Mesendoderm (in vitro differentiated cells): Measurements from ENCODE around the gene C11orf58.

Experiments
- DNase-seq: peaks from one replicate; pipeline ENCODE4 v3.0.0; 2013
- H2AK5ac ChIP-seq: 2 replicates; pipeline ENCODE4 v1.6.1; 2013; ENCODE audit warnings: low read length, inconsistent platforms
- H2BK120ac ChIP-seq: 2 replicates; pipeline ENCODE4 v1.6.1; 2013; ENCODE audit warnings: low read depth, mild to moderate bottlenecking, low read length, moderate library complexity, mixed read lengths
- H2BK15ac ChIP-seq: replicated peaks from 2 replicates; pipeline ENCODE4 v1.6.1; 2013; ENCODE audit warnings: low read depth, mild to moderate bottlenecking, moderate library complexity
- H2BK5ac ChIP-seq: 2 replicates; pipeline ENCODE4 v1.6.1; 2013; ENCODE audit warnings: low read length, inconsistent platforms
- H3K18ac ChIP-seq: 2 replicates; pipeline ENCODE4 v1.6.1; 2013; ENCODE audit warnings: mild to moderate bottlenecking, low read length, mixed read lengths
- H3K23ac ChIP-seq: one replicate; pipeline ENCODE4 v1.6.1; 2013; ENCODE audit warnings: low read length
- H3K27ac ChIP-seq: 2 replicates; pipeline ENCODE4 v1.5.1; 2013; ENCODE audit warnings: low read depth, mild to moderate bottlenecking, inconsistent platforms, low read length, moderate library complexity
- H3K27me3 ChIP-seq: 2 replicates; pipeline ENCODE4 v1.6.1; 2013; ENCODE audit warnings: low read length, control low read depth, mild to moderate bottlenecking, inconsistent platforms; ENCODE audit not compliant: insufficient read depth, poor library complexity
- H3K36me3 ChIP-seq: 2 replicates; pipeline ENCODE4 v1.6.1; 2013; ENCODE audit warnings: low read length, inconsistent platforms; ENCODE audit not compliant: control insufficient read depth, insufficient read depth
- H3K4ac ChIP-seq: one replicate; pipeline ENCODE4 v1.6.1; 2013; ENCODE audit warnings: low read depth, mild to moderate bottlenecking, low read length, moderate library complexity
- H3K4me1 ChIP-seq: 2 replicates; pipeline ENCODE4 v1.6.1; 2013; ENCODE audit warnings: low read depth, low read length, inconsistent platforms; ENCODE audit not compliant: control insufficient read depth
- H3K4me2 ChIP-seq: 2 replicates; pipeline ENCODE4 v1.6.1; 2013; ENCODE audit warnings: low read length
- H3K4me3 ChIP-seq: 2 replicates; pipeline ENCODE4 v1.5.1; 2013; ENCODE audit warnings: mild to moderate bottlenecking, low read length
- H3K56ac ChIP-seq: one replicate; pipeline ENCODE4 v1.6.1; 2013; ENCODE audit warnings: low read length
- H3K79me1 ChIP-seq: 2 replicates; pipeline ENCODE4 v1.6.1; 2013; ENCODE audit warnings: low read length, inconsistent platforms
- H3K79me2 ChIP-seq: 2 replicates; pipeline ENCODE4 v1.6.1; 2013; ENCODE audit warnings: mild to moderate bottlenecking, low read length; ENCODE audit not compliant: control insufficient read depth, insufficient read depth
- H3K9ac ChIP-seq: 2 replicates; pipeline ENCODE4 v1.6.1; 2013; ENCODE audit warnings: low read length, inconsistent platforms
- H4K5ac ChIP-seq: one replicate; pipeline ENCODE4 v1.6.1; 2013; ENCODE audit warnings: low read length
- H4K8ac ChIP-seq: one replicate; pipeline ENCODE4 v1.6.1; 2013; ENCODE audit warnings: low read depth, mild to moderate bottlenecking, control low read depth, low read length, moderate library complexity
- WGBS: extraction: QIAGEN DNeasy Blood & Tissue Kit; methylation state at CpG from one replicate; pipeline ENCODE4 v1.1.7; 2013; ENCODE audit warnings: low lambda C conversion rate, missing lambda C conversion rate; ENCODE audit not compliant: insufficient coverage; ENCODE audit errors: extremely low coverage; 5-methylcytosine and 5-hydroxymethylcytosine counted together

Gene C11orf58

DNA sequence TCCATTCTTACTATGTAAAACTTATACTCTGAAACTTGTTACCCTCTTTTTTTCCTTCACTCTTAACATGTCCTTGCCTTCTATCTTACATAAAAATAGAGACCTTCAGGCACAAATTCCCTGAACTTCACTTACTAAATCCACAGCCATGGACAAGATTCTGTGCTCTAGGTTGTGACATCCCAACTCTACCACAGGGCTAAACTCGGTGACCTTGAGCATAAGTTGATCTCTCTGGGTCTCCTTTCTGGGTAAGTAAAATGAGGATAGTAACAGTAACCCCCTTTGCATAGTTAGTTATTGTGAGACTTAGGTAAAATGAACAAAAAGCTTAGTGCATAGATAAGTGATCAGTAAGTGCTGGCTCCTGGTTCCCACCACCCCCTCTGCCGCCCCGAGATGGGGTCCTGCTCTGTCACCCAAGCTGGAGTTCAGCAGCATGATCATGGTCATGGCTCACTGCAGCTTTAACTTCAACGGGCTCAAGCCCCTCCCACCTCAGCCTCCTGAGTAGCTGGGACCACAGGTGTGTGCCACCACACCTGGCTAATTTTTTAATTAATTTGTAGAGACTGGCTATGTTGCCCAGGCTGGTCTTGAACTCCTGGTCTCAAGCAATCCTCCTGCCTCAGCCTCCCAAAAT lies 20.1 kb downstream of the C11orf58 start:
- H2BK15ac ChIP-seq, result no peak overlapping the region
- H3K79me1 ChIP-seq, result no peaks in the 10 kb centered on the region
- no CpG with 5 or more reads among the region's 4 CpGs for WGBS

GRCh38 chr11:16759857-16760508 lies 21.5 kb downstream of the C11orf58 start:
- no peak overlapping the region for H2BK5ac ChIP-seq
- H3K4me3 ChIP-seq, result no peak overlapping the region
- H3K4me2 ChIP-seq, result no peak overlapping the region
- H3K79me2 ChIP-seq, result no peaks in the 10 kb centered on the region
- H4K8ac ChIP-seq, result no peak overlapping the region
- DNase-seq, result no peak
- WGBS, result no CpG with 5 or more reads among the region's 8 CpGs
- H2BK15ac ChIP-seq, result no peak overlapping the region
- no peaks in the 10 kb centered on the region for H3K36me3 ChIP-seq
- no peak overlapping the region for H3K23ac ChIP-seq
- H3K27me3 ChIP-seq, result no peaks in the 10 kb centered on the region
- H3K4me1 ChIP-seq, result no peaks in the 10 kb centered on the region
- no peak overlapping the region for H3K4ac ChIP-seq
- H3K27ac ChIP-seq, result no peak overlapping the region
- no peaks in the 10 kb centered on the region for H3K79me1 ChIP-seq
- H3K9ac ChIP-seq, result no peak overlapping the region
- H3K18ac ChIP-seq, result no peak overlapping the region
- no peak overlapping the region for H3K56ac ChIP-seq
- H2AK5ac ChIP-seq, result no peak overlapping the region
- no peak overlapping the region for H4K5ac ChIP-seq
- no peak overlapping the region for H2BK120ac ChIP-seq

More for the DNA sequence above, 20.1 kb downstream of the C11orf58 start:
- no peak overlapping the region for H3K27ac ChIP-seq
- H3K18ac ChIP-seq, result no peak overlapping the region
- H3K23ac ChIP-seq, result no peak overlapping the region
- DNase-seq, result no peak
- no peaks in the 10 kb centered on the region for H3K27me3 ChIP-seq
- H3K9ac ChIP-seq, result no peak overlapping the region
- no peak overlapping the region for H4K5ac ChIP-seq
- H3K4ac ChIP-seq, result no peak overlapping the region
- H2AK5ac ChIP-seq, result no peak overlapping the region
- no peak overlapping the region for H4K8ac ChIP-seq
- H3K56ac ChIP-seq, result no peak overlapping the region
- H3K4me3 ChIP-seq, result no peak overlapping the region
- H2BK120ac ChIP-seq, result no peak overlapping the region
- no peak overlapping the region for H2BK5ac ChIP-seq
- no peak overlapping the region for H3K4me2 ChIP-seq
- H3K36me3 ChIP-seq, result no peaks in the 10 kb centered on the region
- no peaks in the 10 kb centered on the region for H3K4me1 ChIP-seq
- no peaks in the 10 kb centered on the region for H3K79me2 ChIP-seq

DNA sequence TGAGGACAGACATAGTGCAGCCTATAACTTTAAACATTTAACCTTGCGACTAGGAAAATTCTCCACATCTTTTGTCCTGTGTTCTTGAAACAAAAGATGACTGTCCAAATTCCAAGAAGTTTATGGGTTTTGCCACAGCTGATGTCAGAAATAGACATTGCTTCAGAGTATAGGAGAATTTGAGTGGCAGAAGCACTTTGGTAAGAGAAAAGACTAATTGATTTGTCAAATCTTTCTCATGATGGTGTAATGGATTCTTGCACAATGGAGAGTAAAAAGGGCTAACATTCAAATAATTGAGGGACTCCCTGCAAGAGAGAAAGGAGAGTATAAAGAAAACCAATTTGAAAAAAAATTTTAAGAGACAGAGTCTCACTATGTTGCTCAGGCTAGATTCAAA lies 25.3 kb downstream of the C11orf58 start:
- Histone ChIP-seq H4K5ac (no peak overlapping the region), H3K4me2 (no peak overlapping the region), H4K8ac (no peak overlapping the region), H3K36me3 (no peaks in the 10 kb centered on the region), H3K27me3 (no peaks in the 10 kb centered on the region), H3K4me3 (no peak overlapping the region), H3K23ac (no peak overlapping the region), H2BK15ac (no peak overlapping the region), H2AK5ac (no peak overlapping the region), H3K79me2 (no peaks in the 10 kb centered on the region), H3K4me1 (no peaks in the 10 kb centered on the region), H3K18ac (no peak overlapping the region), H2BK5ac (no peak overlapping the region), H3K27ac (no peak overlapping the region), H3K4ac (no peak overlapping the region), H3K79me1 (no peaks in the 10 kb centered on the region), H3K56ac (no peak overlapping the region), H2BK120ac (no peak overlapping the region), H3K9ac (no peak overlapping the region)
- DNase-seq, result no peak
- no CpG with 5 or more reads among the region's 1 CpG for WGBS

- H3K9ac ChIP-seq, result no peak overlapping the region
- no peaks in the 10 kb centered on the region for H3K27me3 ChIP-seq
- no peaks in the 10 kb centered on the region for H3K79me1 ChIP-seq
- no peak overlapping the region for H2BK15ac ChIP-seq
- no peak overlapping the region for H3K4me3 ChIP-seq
- H3K56ac ChIP-seq, result no peak overlapping the region
- H3K18ac ChIP-seq, result no peak overlapping the region
- no peaks in the 10 kb centered on the region for H3K4me1 ChIP-seq
- H3K23ac ChIP-seq, result no peak overlapping the region
- H2AK5ac ChIP-seq, result no peak overlapping the region
- H4K5ac ChIP-seq, result no peak overlapping the region
- H2BK5ac ChIP-seq, result no peak overlapping the region
- H3K4me2 ChIP-seq, result no peak overlapping the region
- no peak for DNase-seq
- H3K27ac ChIP-seq, result no peak overlapping the region
- H4K8ac ChIP-seq, result no peak overlapping the region
- no CpG with 5 or more reads among the region's 8 CpGs for WGBS
- no peak overlapping the region for H2BK120ac ChIP-seq
- no peaks in the 10 kb centered on the region for H3K79me2 ChIP-seq
- no peaks in the 10 kb centered on the region for H3K36me3 ChIP-seq
- no peak overlapping the region for H3K4ac ChIP-seq
These were observed 26.4 kb downstream of the C11orf58 start for GRCh38 chr11:16764888-16765287.

GRCh38 chr11:16767137-16767536 lies 28.7 kb downstream of the C11orf58 start:
- no peaks in the 10 kb centered on the region for H3K79me1 ChIP-seq
- H2BK120ac ChIP-seq, result no peak overlapping the region
- H2BK5ac ChIP-seq, result no peak overlapping the region
- H3K18ac ChIP-seq, result no peak overlapping the region
- H3K27ac ChIP-seq, result no peak overlapping the region
- H4K8ac ChIP-seq, result no peak overlapping the region
- H3K4me1 ChIP-seq, result no peaks in the 10 kb centered on the region
- H3K23ac ChIP-seq, result no peak overlapping the region
- no peaks in the 10 kb centered on the region for H3K36me3 ChIP-seq
- H3K79me2 ChIP-seq, result no peaks in the 10 kb centered on the region
- no peak overlapping the region for H3K4me3 ChIP-seq
- H3K4me2 ChIP-seq, result no peak overlapping the region
- H3K9ac ChIP-seq, result no peak overlapping the region
- no peak overlapping the region for H3K56ac ChIP-seq
- H3K4ac ChIP-seq, result no peak overlapping the region
- no peaks in the 10 kb centered on the region for H3K27me3 ChIP-seq
- DNase-seq, result no peak
- no CpG with 5 or more reads among the region's 4 CpGs for WGBS
- no peak overlapping the region for H2AK5ac ChIP-seq
- H2BK15ac ChIP-seq, result no peak overlapping the region
- no peak overlapping the region for H4K5ac ChIP-seq

- H3K4me1 ChIP-seq, result no peaks in the 10 kb centered on the region
- H3K23ac ChIP-seq, result no peak overlapping the region
- no peak overlapping the region for H4K8ac ChIP-seq
- H2BK120ac ChIP-seq, result no peak overlapping the region
- H2AK5ac ChIP-seq, result no peak overlapping the region
- H3K79me1 ChIP-seq, result no peaks in the 10 kb centered on the region
- no peak overlapping the region for H4K5ac ChIP-seq
- H3K9ac ChIP-seq, result no peak overlapping the region
- no peak overlapping the region for H3K27ac ChIP-seq
- H3K18ac ChIP-seq, result no peak overlapping the region
- no peak overlapping the region for H2BK15ac ChIP-seq
- H3K79me2 ChIP-seq, result no peaks in the 10 kb centered on the region
- WGBS, result no CpG with 5 or more reads among the region's 4 CpGs
- H3K4me2 ChIP-seq, result no peak overlapping the region
- H3K4me3 ChIP-seq, result no peak overlapping the region
- no peak overlapping the region for H3K4ac ChIP-seq
- no peaks in the 10 kb centered on the region for H3K27me3 ChIP-seq
- H2BK5ac ChIP-seq, result no peak overlapping the region
- DNase-seq, result no peak
- no peaks in the 10 kb centered on the region for H3K36me3 ChIP-seq
- H3K56ac ChIP-seq, result no peak overlapping the region
These were observed 29.5 kb downstream of the C11orf58 start for GRCh38 chr11:16767957-16768356.
